HepG2 (cell line): ENCODE data around the gene SPHK1. TPM values are rescaled to one million over a fixed set of nuclear protein-coding genes. Genes with fewer than 3 reads are reported as not detected.

Experiments
- ATAC-seq: fragments of 200-7000 bp; cut with Tn5 transposase; 3 replicates; pipeline ENCODE4 v1.9.1; 2020; ENCODE audit warnings: mild to moderate bottlenecking, moderate library complexity
- BruUV-seq: library from RNA; stranded (reverse); fragments of 400-500 nt; replicated peaks from 2 replicates; lab custom pipeline; 2021; lab: Mats Ljungman, UMichigan
- CTCF ChIA-PET: fragments of 300-600 bp; formaldehyde crosslinking; extraction: SDS; loops from one replicate; lab custom pipeline; 2021; ENCODE audit warnings: low total read pairs, inconsistent platforms, low intra/inter-chr PET ratio; lab: Yijun Ruan, JAX
- POLR2A ChIA-PET: fragments of 350-600 bp; sonication (Branson Sonifier 250); formaldehyde crosslinking; loops from one replicate; lab custom pipeline; 2020; ENCODE audit warnings: antibody characterized with exemption, inconsistent platforms; lab: Yijun Ruan, JAX
- DNase-seq: peaks from one replicate; pipeline ENCODE4 v3.0.0-alpha.2; 2015; ENCODE audit warnings: low spot score
- FAIRE-seq: peaks from 3 replicates; lab custom pipeline; 2011; peaks lifted over from hg19 to GRCh38; lab: Jason Lieb, UNC
- H2AFZ ChIP-seq: one replicate; pipeline ENCODE4 v1.6.1; 2011; ENCODE audit warnings: low read length, inconsistent platforms
- H3K27ac ChIP-seq: fragments of 300-600 bp; 3 replicates; pipeline ENCODE4 v1.8.0; 2011; ENCODE audit warnings: mixed run types, mild to moderate bottlenecking, mixed read lengths, low read length, inconsistent platforms; ENCODE audit not compliant: insufficient read depth; ENCODE audit errors: extremely low read length
- H3K27me3 ChIP-seq, 2 experiments: fragments of 200-600 bp in 1 of 2; 2 replicates in 1 of 2; 3 replicates in 1 of 2; pipeline versions ENCODE4 v1.6.0 to v1.8.0; 2011; ENCODE audit warnings: low read length in 2 of 2, mild to moderate bottlenecking in 2 of 2, moderate library complexity in 2 of 2, inconsistent platforms in 1 of 2; ENCODE audit not compliant: insufficient read depth in 2 of 2, control insufficient read depth in 1 of 2
- H3K36me3 ChIP-seq, 2 experiments: fragments of 200-600 bp in 1 of 2; replicated peaks in 1 of 2; 2 replicates in 1 of 2; 3 replicates in 1 of 2; pipeline versions ENCODE4 v1.5.1 to v1.8.0; 2011; ENCODE audit warnings: low read length in 2 of 2, inconsistent platforms in 1 of 2; ENCODE audit not compliant: insufficient read depth in 2 of 2, control insufficient read depth in 1 of 2
- H3K4me1 ChIP-seq: 2 replicates; pipeline ENCODE4 v1.5.1; 2012; ENCODE audit warnings: low read length, inconsistent platforms; ENCODE audit not compliant: insufficient read depth
- H3K4me2 ChIP-seq: 2 replicates; pipeline ENCODE4 v1.6.0; 2011; ENCODE audit warnings: low read depth, low read length, inconsistent platforms
- H3K4me3 ChIP-seq, 3 experiments: fragments of 200-600 bp in 1 of 3; sonication (generic), shearing (Covaris generic) in 1 of 3; replicated peaks in 1 of 3; 2 replicates each; pipeline ENCODE4 v1.5.1; 2011 to 2016; ENCODE audit warnings: low read length in 3 of 3, inconsistent platforms in 2 of 3, low read depth in 2 of 3, mild to moderate bottlenecking in 2 of 3, control low read depth in 1 of 3, mixed read lengths in 1 of 3; ENCODE audit not compliant: insufficient read depth in 1 of 3
- H3K79me2 ChIP-seq: one replicate; pipeline ENCODE4 v1.6.1; 2011; ENCODE audit warnings: low read length, inconsistent platforms; ENCODE audit not compliant: insufficient read depth
- H3K9ac ChIP-seq: 2 replicates; pipeline ENCODE4 v1.6.0; 2011; ENCODE audit warnings: mild to moderate bottlenecking, low read depth, low read length, inconsistent platforms; ENCODE audit not compliant: insufficient read depth
- H3K9me3 ChIP-seq: 2 replicates; pipeline ENCODE4 v1.5.1; 2012; ENCODE audit warnings: mild to moderate bottlenecking, low read length
- H4K20me1 ChIP-seq: 2 replicates; pipeline ENCODE4 v1.6.0; 2011; ENCODE audit warnings: inconsistent platforms, mild to moderate bottlenecking, low read length, moderate library complexity; ENCODE audit not compliant: insufficient read depth
- HNRNPL ChIP-seq: fragments of 200-400 bp; formaldehyde crosslinking; IDR thresholded peaks from 2 replicates; pipeline ENCODE4 v1.6.1; 2017; ENCODE audit warnings: mild to moderate bottlenecking, low read depth, low read length
- MAFK ChIP-seq, 2 experiments: IDR thresholded peaks in 1 of 2; conservative IDR thresholded peaks in 1 of 2; 2 replicates each; pipeline ENCODE4 v1.6.1; 2011; ENCODE audit warnings: improper control_type of control experiment in 2 of 2, low read length in 2 of 2
- PHF21A ChIP-seq: sonication (generic); formaldehyde crosslinking; IDR thresholded peaks from 2 replicates; pipeline ENCODE4 v1.5.0; 2020; ENCODE audit warnings: mild to moderate bottlenecking, missing genetic modification reagents
- POLR2A ChIP-seq, 2 experiments: IDR thresholded peaks; 2 replicates each; pipeline ENCODE4 v1.6.1; 2011; ENCODE audit warnings: low read depth in 2 of 2, low read length in 2 of 2, mild to moderate bottlenecking in 1 of 2, moderate library complexity in 1 of 2; ENCODE audit not compliant: insufficient read depth in 1 of 2
- SIN3B ChIP-seq: fragments of 150-350 bp; IDR thresholded peaks from 2 replicates; pipeline ENCODE4 v1.6.1; 2014; ENCODE audit warnings: low read length
- ZNF33B ChIP-seq: sonication (generic); formaldehyde crosslinking; IDR thresholded peaks from 2 replicates; pipeline ENCODE4 v1.5.1; 2020; ENCODE audit warnings: mild to moderate bottlenecking, missing genetic modification reagents
- WGBS: methylation state at CpG from one replicate; pipeline ENCODE4 v1.1.6; 2017; ENCODE audit warnings: low lambda C conversion rate; 5-methylcytosine and 5-hydroxymethylcytosine counted together
- in situ Hi-C: cut with HindIII; loops from 2 replicates; pipeline ENCODE4 v1.10.0; 2017; ENCODE audit warnings: low pct_unique_long_range_greater_than_20kb; ENCODE audit not compliant: extremely low pct_ligation_motif_present
- intact Hi-C: fragments of 100-400 bp; cut with micrococcal nuclease; formaldehyde crosslinking; loops from one replicate; pipeline ENCODE4 v1.10.0; 2022; ENCODE audit not compliant: unreplicated experiment
- polyA plus RNA-seq, 8 experiments: library from polyadenylated mRNA; depleted of rRNA in 3 of 8; stranded (reverse) in 7 of 8; unstranded in 1 of 8; fragments of >200 nt; fragmentation: Illumina TruSeq in 4 of 8; extraction: Trizol in 4 of 8; gene quantifications; 2 replicates each; pipeline versions ENCODE4 v1.2.1 to v1.2.3, GENCODE V29; 2011 to 2016; ENCODE audit warnings: low read depth in 4 of 8, missing spikeins in 1 of 8, mixed read lengths in 1 of 8; ENCODE audit not compliant: insufficient read depth in 1 of 8
- total RNA-seq, 5 experiments: library from RNA; depleted of rRNA; stranded (reverse); fragments of >200 nt; fragmentation: Illumina TruSeq; extraction: Trizol; gene quantifications; 2 replicates each; pipeline ENCODE4 v1.2.3, GENCODE V29; 2016; ENCODE audit warnings: low read depth in 1 of 5
- TF ChIP-seq, protein P1 (sequence below), 2 experiments: fragments of 450-650 bp in 1 of 2; sonication (generic) in 1 of 2; formaldehyde crosslinking; IDR thresholded peaks; 2 replicates each; pipeline versions ENCODE4 v1.5.0 to v1.8.0; 2020 to 2022; ENCODE audit warnings: mild to moderate bottlenecking in 1 of 2, missing genetic modification reagents in 1 of 2

The SPHK1 gene
- total and polyA plus RNA-seq, 2 of the 13 experiments (the other 11 are each of a cell fraction or from before 2014, with no cell fraction given): 129 to 160 TPM

DNA sequence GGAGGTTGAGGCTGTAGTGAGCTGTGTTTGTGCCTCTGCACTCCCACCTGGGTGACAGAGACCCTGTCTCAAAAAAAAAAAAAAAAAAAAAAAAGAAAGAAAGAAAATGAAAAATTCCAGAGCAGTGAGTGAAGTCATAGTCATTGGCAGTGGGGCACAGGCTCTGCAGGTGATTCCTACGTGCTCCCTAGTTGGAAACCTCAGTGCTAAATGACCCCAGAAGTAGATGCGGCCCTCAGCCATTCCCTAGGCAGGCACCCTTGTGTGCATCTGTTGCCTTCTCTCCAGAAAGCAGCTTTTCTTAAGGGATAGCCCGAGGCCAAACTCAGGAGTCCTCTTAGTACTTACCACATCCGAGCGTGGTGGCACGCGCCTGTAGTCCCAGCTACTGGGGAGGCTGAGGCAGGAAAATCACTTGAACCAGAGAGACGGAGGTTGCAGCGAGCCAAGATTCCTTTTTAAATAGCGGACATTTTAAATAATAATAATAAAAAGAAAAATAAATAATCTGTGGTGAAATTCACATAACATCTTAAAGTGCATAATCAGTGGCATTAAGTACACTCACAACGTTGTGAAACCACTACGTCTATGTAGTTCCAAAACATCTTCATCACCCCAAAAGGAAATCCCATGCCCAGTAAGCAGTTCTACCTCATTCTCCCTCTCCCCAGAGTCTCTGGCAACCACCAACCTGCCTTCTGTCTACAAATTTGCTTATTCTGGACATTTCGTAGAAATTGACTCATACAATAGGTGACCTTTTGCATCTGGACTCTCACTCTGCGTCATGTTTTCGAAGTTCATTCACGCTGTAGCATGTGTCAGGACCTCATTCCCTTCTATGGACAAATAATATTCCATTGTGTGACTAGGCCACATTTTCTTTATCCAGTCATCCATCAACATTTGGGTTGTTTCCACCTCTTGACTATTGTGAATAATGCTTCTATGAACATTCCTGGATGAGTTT lies 12.5 kb upstream of the SPHK1 start:
- no peak overlapping the region for H3K4me2 ChIP-seq
- H3K9me3 ChIP-seq: peaks cover 8% of the 10 kb centered on the region
- no peak overlapping the region for H3K4me3 ChIP-seq
- H3K27me3 ChIP-seq: no peaks in the 10 kb centered on the region
- ChIA-PET POLR2A (interaction anchor here (0.7 to 24.7 kb wide), 4 partner anchors 10 to 19 kb away, joined by 3 to 1379 read pairs (median 6); partner anchors contain the start of gene SPHK1), CTCF (no interaction called here)
- FAIRE-seq: no peak
- in situ Hi-C loops: no loop called here
- H3K36me3 ChIP-seq: no peaks in the 10 kb centered on the region
- ATAC-seq: no peak
- no peak overlapping the region for H2AFZ ChIP-seq
- intact Hi-C loops: loop anchor here (2.0 kb wide), 1 partner anchor 13 kb away; the partner anchor contains the start of gene SPHK1
- TF ChIP-seq ZNF33B: no peak
- no peak for TF ChIP-seq SIN3B
- 0 out of 4 replicates have a peak, but pooled peaks of 1 of the 2 experiments have one; percentile 13 for TF ChIP-seq POLR2A (IDR thresholded peaks at IDR 0.05; ENCODE audit: insufficient read depth in 1 of 2, low read depth in 2 of 2, low read length in 2 of 2)
- TF ChIP-seq HNRNPL: no peak
- TF ChIP-seq PHF21A (CRISPR knock-in tag): no peak
- TF ChIP-seq, protein P1, sequence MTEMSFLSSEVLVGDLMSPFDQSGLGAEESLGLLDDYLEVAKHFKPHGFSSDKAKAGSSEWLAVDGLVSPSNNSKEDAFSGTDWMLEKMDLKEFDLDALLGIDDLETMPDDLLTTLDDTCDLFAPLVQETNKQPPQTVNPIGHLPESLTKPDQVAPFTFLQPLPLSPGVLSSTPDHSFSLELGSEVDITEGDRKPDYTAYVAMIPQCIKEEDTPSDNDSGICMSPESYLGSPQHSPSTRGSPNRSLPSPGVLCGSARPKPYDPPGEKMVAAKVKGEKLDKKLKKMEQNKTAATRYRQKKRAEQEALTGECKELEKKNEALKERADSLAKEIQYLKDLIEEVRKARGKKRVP (CRISPR knock-in tag; IDR thresholded peaks at IDR 0.05): no peak
- TF ChIP-seq MAFK (conservative IDR thresholded peaks at IDR 0.05 in 1 of 2, IDR thresholded peaks at IDR 0.05 in 1 of 2; ENCODE audit: low read length in 2 of 2): peak; percentile 14 to 18; a peak in 1 of 4 replicates
- DNase-seq: no peak
- peak overlapping the region; percentile 3 for H3K27ac ChIP-seq
- H3K4me1 ChIP-seq: peaks cover 86% of the 10 kb centered on the region
- peaks cover 2% of the 10 kb centered on the region for H3K79me2 ChIP-seq
- no TSS peak for BruUV-seq
- H4K20me1 ChIP-seq: no peaks in the 10 kb centered on the region
- WGBS: 93% methylated on average over 16 of the region's 16 CpGs
- no peak overlapping the region for H3K9ac ChIP-seq
